ENCODE measurements around the gene PIP5K1C.

Gene PIP5K1C

GRCh38 chr19:3646336-3647092 is 53.8 kb downstream of the PIP5K1C start:
- DNase-seq (ENCODE audit: low read depth, low spot score): no peak

GRCh38 chr19:3645726-3646125 is 54.5 kb downstream of the PIP5K1C start:
- DNase-seq (ENCODE audit: low read depth, low spot score): no peak

- no peak for DNase-seq (ENCODE audit: low read depth, low spot score)
These were observed 55.2 kb downstream of the PIP5K1C start for GRCh38 chr19:3645067-3645396.

- DNase-seq (ENCODE audit: low read depth, low spot score): no peak
These were observed 55.8 kb downstream of the PIP5K1C start for GRCh38 chr19:3644351-3645066.

GRCh38 chr19:3643674-3644313 is 56.5 kb downstream of the PIP5K1C start:
- peak; percentile 67 for DNase-seq (ENCODE audit: low read depth, low spot score)

- peak; percentile 88 for DNase-seq (ENCODE audit: low read depth, low spot score)
These were observed 57.1 kb downstream of the PIP5K1C start for GRCh38 chr19:3642987-3643673.

GRCh38 chr19:3642296-3642695 is 58.0 kb downstream of the PIP5K1C start:
- DNase-seq (ENCODE audit: low read depth, low spot score): no peak

GRCh38 chr19:3641515-3642269 is 58.6 kb downstream of the PIP5K1C start:
- DNase-seq (ENCODE audit: low read depth, low spot score): no peak

GRCh38 chr19:3639479-3639878 is 60.8 kb downstream of the PIP5K1C start:
- no peak for DNase-seq (ENCODE audit: low read depth, low spot score)

GRCh38 chr19:3638208-3639193 is 61.8 kb downstream of the PIP5K1C start:
- DNase-seq (ENCODE audit: low read depth, low spot score): no peak

GRCh38 chr19:3637621-3638020 is 62.6 kb downstream of the PIP5K1C start:
- no peak for DNase-seq (ENCODE audit: low read depth, low spot score)

GRCh38 chr19:3636962-3637361 is 63.3 kb downstream of the PIP5K1C start:
- DNase-seq (ENCODE audit: low read depth, low spot score): no peak

- DNase-seq (ENCODE audit: low read depth, low spot score): no peak
These were observed 63.8 kb downstream of the PIP5K1C start for GRCh38 chr19:3636506-3636905.

- no peak for DNase-seq (ENCODE audit: low read depth, low spot score)
These were observed 65.7 kb downstream of the PIP5K1C start for GRCh38 chr19:3634496-3635045.

GRCh38 chr19:3633559-3633988 is 66.7 kb downstream of the PIP5K1C start:
- no peak for DNase-seq (ENCODE audit: low read depth, low spot score)

GRCh38 chr19:3632739-3633558 is 67.3 kb downstream of the PIP5K1C start:
- DNase-seq (ENCODE audit: low read depth, low spot score): no peak

- DNase-seq (ENCODE audit: low read depth, low spot score): no peak
These were observed 68.2 kb downstream of the PIP5K1C start for GRCh38 chr19:3632098-3632497.

GRCh38 chr19:3631053-3631861 is 69.0 kb downstream of the PIP5K1C start:
- DNase-seq (ENCODE audit: low read depth, low spot score): no peak
